ENCODE measurements around the gene USP30.

GRCh38 chr12:109126784-109127183 lies 74.4 kb downstream of the USP30 start:
- no peak for TF ChIP-seq EZH2 (IDR thresholded peaks at IDR 0.05)
- TF ChIP-seq CTCF (IDR thresholded peaks at IDR 0.05) = no peak
- TF ChIP-seq EZH2phosphoT487 (IDR thresholded peaks at IDR 0.05) = no peak

Data from neural progenitor cell (in vitro differentiated cells).